SIG-M5 (cell line): Measurements from ENCODE around the gene CDH18.

Experiments
- DNase-seq: peaks from one replicate; lab custom pipeline; 2025; lab: John Stamatoyannopoulos, UW

CDH18 gene

GRCh38 chr5:19584131-19584530 is 403.9 kb downstream of the CDH18 start:
- DNase-seq = no peak

- DNase-seq = no peak
These were observed 410.1 kb downstream of the CDH18 start for GRCh38 chr5:19577882-19578281.

GRCh38 chr5:19568004-19568403 is 420.0 kb downstream of the CDH18 start:
- no peak for DNase-seq

GRCh38 chr5:19565466-19565865 is 422.5 kb downstream of the CDH18 start:
- DNase-seq = no peak

- DNase-seq = no peak
These were observed 424.0 kb downstream of the CDH18 start for GRCh38 chr5:19564036-19564435.

- no peak for DNase-seq
These were observed 432.1 kb downstream of the CDH18 start for GRCh38 chr5:19555876-19556275.

- no peak for DNase-seq
These were observed 432.6 kb downstream of the CDH18 start for GRCh38 chr5:19555436-19555835.

- no peak for DNase-seq
These were observed 433.5 kb downstream of the CDH18 start for GRCh38 chr5:19554524-19554923.

GRCh38 chr5:19547640-19548039 is 440.4 kb downstream of the CDH18 start:
- DNase-seq = no peak

GRCh38 chr5:19546521-19546920 is 441.5 kb downstream of the CDH18 start:
- DNase-seq = no peak

GRCh38 chr5:19538607-19539006 is 449.4 kb downstream of the CDH18 start:
- no peak for DNase-seq

GRCh38 chr5:19536387-19536786 is 451.6 kb downstream of the CDH18 start:
- no peak for DNase-seq

- DNase-seq = no peak
These were observed 453.2 kb downstream of the CDH18 start for GRCh38 chr5:19534751-19535150.

- DNase-seq = no peak
These were observed 455.1 kb downstream of the CDH18 start for GRCh38 chr5:19532936-19533335.

GRCh38 chr5:19531374-19531952 is 456.5 kb downstream of the CDH18 start:
- DNase-seq = no peak

- DNase-seq = no peak
These were observed 468.6 kb downstream of the CDH18 start for GRCh38 chr5:19519448-19519847.

- DNase-seq = no peak
These were observed 489.1 kb downstream of the CDH18 start for GRCh38 chr5:19498852-19499251.

- no peak for DNase-seq
These were observed 490.7 kb downstream of the CDH18 start for GRCh38 chr5:19497229-19497815.

- no peak for DNase-seq
These were observed 491.9 kb downstream of the CDH18 start for GRCh38 chr5:19496056-19496455.

- no peak for DNase-seq
These were observed 495.1 kb downstream of the CDH18 start for GRCh38 chr5:19492861-19493260.

GRCh38 chr5:19488786-19489185 is 499.2 kb downstream of the CDH18 start:
- DNase-seq = no peak

- DNase-seq = no peak
These were observed 500.5 kb downstream of the CDH18 start for GRCh38 chr5:19487480-19487879.

- no peak for DNase-seq
These were observed 508.4 kb downstream of the CDH18 start for GRCh38 chr5:19479562-19479961.

- no peak for DNase-seq
These were observed 526.0 kb downstream of the CDH18 start for GRCh38 chr5:19462019-19462418.
